Thymus (tissue), 14 donors: ENCODE results near the gene TMEM213. TPM values are rescaled to one million over a fixed set of nuclear protein-coding genes. Genes with fewer than 3 reads are reported as not detected.

ENCODE experiments used
- DNase-seq, 9 donors: peaks; one replicate each; pipeline ENCODE4 v3.0.0-alpha.2; 2013; ENCODE audit warnings: low spot score in 9 of 9, low read depth in 6 of 9, missing footprints in 1 of 9
- H3K27ac ChIP-seq, 2 donors: one replicate each; pipeline ENCODE4 v1.5.1; 2013; ENCODE audit warnings: control low read depth in 1 of 2, low read depth in 1 of 2, low read length in 1 of 2, mild to moderate bottlenecking in 1 of 2, moderate library complexity in 1 of 2
- H3K27me3 ChIP-seq, 2 donors: one replicate each; pipeline ENCODE4 v1.5.1; 2013; ENCODE audit warnings: low read length in 1 of 2; ENCODE audit not compliant: control insufficient read depth in 2 of 2, insufficient read depth in 1 of 2
- H3K36me3 ChIP-seq, 2 donors: one replicate each; pipeline ENCODE4 v1.5.1; 2013; ENCODE audit warnings: low read length in 1 of 2, mild to moderate bottlenecking in 1 of 2, moderate library complexity in 1 of 2; ENCODE audit not compliant: control insufficient read depth in 2 of 2, insufficient read depth in 2 of 2
- H3K4me1 ChIP-seq, 2 donors: one replicate each; pipeline ENCODE4 v1.5.1; 2013; ENCODE audit warnings: low read length in 2 of 2; ENCODE audit not compliant: control insufficient read depth in 2 of 2, insufficient read depth in 2 of 2
- H3K4me3 ChIP-seq, 2 donors: one replicate each; pipeline ENCODE4 v1.5.1; 2013; ENCODE audit warnings: low read length in 2 of 2, control low read depth in 1 of 2, mild to moderate bottlenecking in 1 of 2
- H3K9me3 ChIP-seq, 2 donors: one replicate each; pipeline ENCODE4 v1.5.1; 2013; ENCODE audit warnings: low read length in 1 of 2, mild to moderate bottlenecking in 1 of 2; ENCODE audit not compliant: control insufficient read depth in 2 of 2, insufficient read depth in 1 of 2
- WGBS: extraction: QIAGEN DNeasy Blood & Tissue Kit; methylation state at CpG from one replicate; pipeline ENCODE4 v1.1.7; 2013; 5-methylcytosine and 5-hydroxymethylcytosine counted together
- long read RNA-seq, 10 donors: transcript quantifications; one replicate each; lab custom pipeline, GENCODE V29; 2026
- polyA plus RNA-seq: library from polyadenylated mRNA; stranded (reverse); fragments of 200-250 nt; gene quantifications from one replicate; pipeline ENCODE4 v1.2.3, GENCODE V29; 2013
- total RNA-seq: library from RNA; stranded (reverse); fragments of 120-200 nt; gene quantifications from one replicate; pipeline ENCODE4 v1.2.4, GENCODE V29; 2013
- donor health status: healthy.

The TMEM213 gene, protein sequence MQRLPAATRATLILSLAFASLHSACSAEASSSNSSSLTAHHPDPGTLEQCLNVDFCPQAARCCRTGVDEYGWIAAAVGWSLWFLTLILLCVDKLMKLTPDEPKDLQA
- total RNA-seq: 0.05 TPM
- polyA plus RNA-seq: 0.25 TPM
- long read RNA-seq, donor 1: 0 reads
- long read RNA-seq, donor 2: 0 reads
- long read RNA-seq, donor 3: 0 reads
- long read RNA-seq, donor 4: 0 reads
- long read RNA-seq, donor 5, full-length matches to known transcripts: 6 of 12 reads
- long read RNA-seq, donor 5, partial matches to known transcripts: 6 of 12 reads
- long read RNA-seq, donor 5, other reads (novel, unspliced or antisense): 0 of 12 reads
- long read RNA-seq, donor 6: 0 reads
- long read RNA-seq, donor 7: 0 reads
- long read RNA-seq, donor 8: 0 reads
- long read RNA-seq, donor 9: 0 reads
- long read RNA-seq, donor 10: 0 reads

DNA sequence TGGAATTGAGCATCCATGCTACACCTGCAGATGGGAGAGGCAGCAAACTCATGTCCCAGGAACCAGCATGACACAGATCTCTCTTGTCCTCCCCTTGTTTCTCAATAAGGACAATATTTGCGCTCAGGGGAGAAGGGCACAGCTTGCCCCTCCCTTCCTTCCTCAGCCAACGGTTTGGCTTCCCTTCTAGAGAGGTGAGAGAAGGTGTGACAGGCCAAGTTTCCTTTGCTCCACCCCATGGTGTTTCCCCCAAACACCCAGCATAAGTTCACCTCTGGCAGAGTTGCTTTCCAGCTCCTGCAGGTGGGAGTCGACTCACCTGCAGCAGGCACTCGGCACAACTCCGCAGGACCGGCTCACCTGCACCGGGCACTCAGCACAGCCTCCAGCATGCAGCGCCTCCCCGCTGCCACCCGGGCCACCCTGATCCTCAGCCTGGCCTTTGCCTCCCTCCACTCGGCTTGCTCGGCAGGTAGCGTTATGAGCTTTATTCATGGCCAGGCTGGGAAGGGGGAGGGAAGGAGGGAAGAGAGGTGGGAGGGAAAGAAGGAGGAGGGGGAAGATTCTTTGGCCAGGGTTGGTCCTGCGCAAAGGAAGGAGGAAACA is at the start of gene TMEM213, which contains the start of gene ATP6V0A4:
Gene TMEM213 (plus strand): TSS at position 280 of the 606 bp plus-strand sequence. CDS start 111 bp downstream, at position 391.
Gene ATP6V0A4 (minus strand): TSS at position 482 of the 606 bp plus-strand sequence. CDS start 26,949 bp downstream, outside the sequence.
- Histone ChIP-seq H3K27ac (no peak within 1 kb of the TSS), H3K4me1 (peaks cover 0 to 4% of the 10 kb centered on the region in 2 donors), H3K9me3 (no peaks in the 10 kb centered on the region), H3K27me3 (peaks cover 0 to 2% of the 10 kb centered on the region in 2 donors), H3K36me3 (no peaks in the 10 kb centered on the region), H3K4me3 (no peak within 1 kb of the TSS)
- peak in 3 of 9 donors; percentile 5 to 28 (median 8) for DNase-seq
- whole genome bisulfite sequencing: 57% methylated on average over 14 of the region's 14 CpGs

DNA sequence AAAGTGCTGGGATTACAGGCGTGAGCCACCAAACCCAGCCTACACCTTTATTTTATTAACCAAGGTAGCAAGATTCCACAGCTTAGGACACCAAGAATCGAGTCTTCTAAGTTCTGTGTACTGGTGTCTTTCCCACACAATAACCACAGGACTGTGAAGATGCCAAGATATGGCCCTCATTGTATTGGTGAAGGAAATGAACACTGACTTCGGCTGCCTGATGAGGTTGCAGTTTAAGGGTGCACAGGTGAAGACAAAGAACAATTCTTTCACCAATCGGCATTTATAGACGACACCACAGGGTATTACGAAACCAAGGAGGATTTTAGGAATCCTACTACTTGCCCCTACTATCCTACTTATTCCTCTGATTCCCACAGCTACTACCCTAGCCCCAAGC is 49.1 kb upstream of the TMEM213 start:
- 40% methylated on average over 6 of the region's 6 CpGs for WGBS
- no peak for DNase-seq
- no peak overlapping the region for H3K27ac ChIP-seq
- H3K27me3 ChIP-seq: no peaks in the 10 kb centered on the region
- peaks cover 0 to 7% of the 10 kb centered on the region in 2 donors for H3K9me3 ChIP-seq
- H3K4me3 ChIP-seq: no peak overlapping the region
- no peaks in the 10 kb centered on the region for H3K36me3 ChIP-seq
- H3K4me1 ChIP-seq: peaks cover 56 to 73% of the 10 kb centered on the region in 2 donors

DNA sequence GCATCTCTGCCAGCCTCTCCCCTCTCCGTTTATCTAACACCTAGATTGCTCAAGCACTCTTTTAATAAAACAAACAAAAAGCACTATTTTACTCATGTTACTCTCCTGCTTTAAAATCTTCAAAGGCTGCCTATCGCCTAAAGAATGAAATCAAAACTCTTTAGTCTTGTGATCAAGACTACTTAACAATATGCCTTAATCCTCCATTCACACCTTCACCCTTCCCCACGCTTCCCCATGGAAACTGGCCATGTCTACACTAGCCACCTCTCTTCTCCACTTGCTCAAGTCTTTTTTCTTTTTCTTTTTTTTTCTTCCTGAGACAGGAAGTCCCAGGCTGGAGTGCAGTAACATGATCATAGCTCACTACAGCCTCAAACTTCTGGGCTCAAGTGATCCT is 47.8 kb upstream of the TMEM213 start:
- H3K27me3 ChIP-seq: no peaks in the 10 kb centered on the region
- WGBS: 83% methylated on average over 3 of the region's 3 CpGs
- H3K4me3 ChIP-seq: no peak overlapping the region
- no peak overlapping the region for H3K27ac ChIP-seq
- H3K9me3 ChIP-seq: peaks cover 0 to 7% of the 10 kb centered on the region in 2 donors
- H3K36me3 ChIP-seq: no peaks in the 10 kb centered on the region
- peaks cover 59 to 81% of the 10 kb centered on the region in 2 donors for H3K4me1 ChIP-seq
- DNase-seq: no peak

DNA sequence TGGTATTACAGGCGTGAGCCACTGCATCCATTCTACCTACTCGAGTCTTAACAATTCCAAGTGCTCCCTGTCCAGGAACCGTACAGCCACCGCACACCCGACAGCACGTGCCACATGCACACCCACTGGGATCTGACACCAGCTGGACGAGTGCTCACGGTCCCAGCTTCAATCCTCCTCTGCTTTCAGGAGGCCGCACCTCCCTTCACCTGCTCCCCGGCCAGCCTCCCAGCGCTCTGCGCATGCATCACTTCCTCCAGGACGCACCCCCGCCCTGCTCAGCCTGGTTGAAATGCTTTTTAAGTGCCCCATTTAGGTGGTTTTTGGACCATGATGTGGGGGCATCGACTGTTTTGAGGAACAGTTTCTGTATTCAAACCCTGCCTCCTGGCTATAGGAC is 47.3 kb upstream of the TMEM213 start:
- H3K27ac ChIP-seq: no peak overlapping the region
- 93% methylated on average over 15 of the region's 15 CpGs for WGBS
- no peaks in the 10 kb centered on the region for H3K36me3 ChIP-seq
- peaks cover 60 to 81% of the 10 kb centered on the region in 2 donors for H3K4me1 ChIP-seq
- no peak for DNase-seq
- no peak overlapping the region for H3K4me3 ChIP-seq
- no peaks in the 10 kb centered on the region for H3K27me3 ChIP-seq
- H3K9me3 ChIP-seq: peaks cover 0 to 7% of the 10 kb centered on the region in 2 donors

DNA sequence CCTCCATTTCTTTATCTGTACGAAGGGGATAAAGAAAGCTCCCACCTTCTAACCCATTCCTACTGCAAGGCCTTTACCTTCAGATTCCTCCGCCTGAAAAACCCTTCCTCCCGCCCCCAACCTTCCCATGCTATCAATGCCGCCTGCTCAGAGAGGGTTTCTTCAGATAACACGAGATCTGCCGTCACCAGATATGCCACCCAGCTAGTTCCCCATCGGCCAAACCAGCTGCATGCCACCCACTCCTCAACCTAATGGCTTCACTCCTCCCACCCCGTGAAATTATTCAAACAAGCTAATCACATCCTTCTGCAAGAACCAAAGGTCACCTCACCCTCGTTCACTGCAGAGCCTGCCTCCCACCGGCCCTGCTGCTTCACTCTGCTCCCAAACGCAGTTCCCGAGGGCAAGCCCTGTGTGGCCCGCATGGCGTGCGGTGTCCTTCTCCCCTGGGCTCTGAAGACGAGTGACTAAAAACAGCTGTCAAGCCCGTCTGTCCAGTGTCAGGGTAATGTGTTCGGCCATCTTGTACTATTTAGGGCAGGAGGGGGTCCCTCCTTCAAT is 46.8 kb upstream of the TMEM213 start:
- WGBS: 91% methylated on average over 18 of the region's 18 CpGs
- no peak overlapping the region for H3K4me3 ChIP-seq
- no peaks in the 10 kb centered on the region for H3K27me3 ChIP-seq
- no peak overlapping the region for H3K27ac ChIP-seq
- no peaks in the 10 kb centered on the region for H3K36me3 ChIP-seq
- H3K4me1 ChIP-seq: peaks cover 60 to 80% of the 10 kb centered on the region in 2 donors
- H3K9me3 ChIP-seq: peaks cover 0 to 7% of the 10 kb centered on the region in 2 donors
- no peak for DNase-seq

DNA sequence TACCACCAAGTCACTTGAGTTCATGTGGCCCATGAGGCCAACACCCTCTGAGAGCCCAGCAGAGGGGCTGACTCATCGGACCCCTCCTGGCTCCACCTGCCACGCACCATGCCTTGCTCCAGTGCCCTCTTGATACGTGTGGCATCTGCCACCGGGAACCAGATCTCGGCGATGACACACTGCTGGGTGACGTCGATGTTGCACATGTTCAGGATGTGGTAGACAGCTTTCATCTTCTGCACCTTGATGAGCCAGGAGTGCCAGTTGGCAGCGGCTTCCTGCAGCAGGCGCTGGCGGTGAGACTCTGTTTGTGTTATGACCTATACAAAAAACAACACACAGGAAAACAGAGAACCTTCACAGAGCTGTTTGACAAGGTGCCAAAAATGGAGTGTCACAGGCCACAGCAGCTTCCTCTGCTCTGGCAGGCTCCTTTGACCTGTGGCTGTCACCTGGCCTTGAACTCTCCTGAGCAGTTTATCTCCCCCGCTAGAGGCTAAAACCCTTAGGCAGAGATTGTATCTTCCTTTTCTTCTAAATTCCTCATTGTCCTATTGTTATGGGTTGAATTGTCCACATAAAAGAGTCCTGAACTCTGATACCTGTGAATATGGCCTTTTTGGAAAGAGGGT is 45.2 kb upstream of the TMEM213 start:
- peak overlapping the region; percentile 88 to 97 for H3K27ac ChIP-seq
- peaks cover 57 to 74% of the 10 kb centered on the region in 2 donors for H3K4me1 ChIP-seq
- peaks cover 0 to 7% of the 10 kb centered on the region in 2 donors for H3K9me3 ChIP-seq
- H3K27me3 ChIP-seq: no peaks in the 10 kb centered on the region
- DNase-seq: peak; percentile 88 to 98 (median 96)
- WGBS: 4% methylated on average over 12 of the region's 12 CpGs
- no peaks in the 10 kb centered on the region for H3K36me3 ChIP-seq
- H3K4me3 ChIP-seq: no peak overlapping the region

DNA sequence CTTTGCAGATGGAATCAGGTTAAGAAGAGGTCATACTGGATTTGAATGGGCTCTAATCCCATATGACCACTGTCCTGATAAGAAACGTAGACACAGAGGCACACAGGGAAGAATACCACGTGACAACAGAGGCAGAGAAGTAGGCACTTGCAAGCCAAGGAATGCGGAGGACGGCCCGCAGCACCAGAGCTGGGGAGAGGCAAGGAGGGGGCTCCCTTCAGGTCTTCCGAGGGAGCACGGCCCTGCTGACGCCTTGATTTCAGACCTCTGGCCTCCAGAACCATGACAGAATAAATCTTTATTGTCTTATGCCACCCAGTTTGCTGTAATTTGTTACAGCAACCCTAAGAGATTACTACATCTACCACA is 44.7 kb upstream of the TMEM213 start:
- Histone ChIP-seq H3K4me1 (peaks cover 57 to 72% of the 10 kb centered on the region in 2 donors), H3K27me3 (no peaks in the 10 kb centered on the region), H3K36me3 (no peaks in the 10 kb centered on the region), H3K27ac (peak overlapping the region; percentile 80 to 88), H3K4me3 (no peak overlapping the region), H3K9me3 (peaks cover 0 to 7% of the 10 kb centered on the region in 2 donors)
- 78% methylated on average over 8 of the region's 8 CpGs for WGBS
- peak in 3 of 9 donors; percentile 18 to 40 (median 33) for DNase-seq

DNA sequence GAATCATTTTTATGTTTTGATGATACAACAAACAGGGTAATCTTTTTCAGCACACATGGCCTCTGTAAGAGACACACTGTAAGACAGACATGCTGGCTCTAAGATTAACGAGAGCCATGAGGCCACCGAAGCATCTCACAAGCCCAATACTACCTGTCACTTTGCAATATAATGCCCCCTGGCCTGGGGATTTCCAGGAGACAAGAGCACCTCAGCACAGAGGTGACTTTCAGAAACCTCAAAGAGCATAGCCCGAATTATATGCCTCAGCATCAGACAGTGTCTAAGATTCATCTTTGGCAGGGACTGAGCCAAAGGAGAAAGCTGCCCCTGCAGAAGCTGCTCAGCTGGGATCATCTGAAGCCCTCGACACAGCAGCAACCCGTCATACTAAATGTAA is 44.2 kb upstream of the TMEM213 start:
- no peaks in the 10 kb centered on the region for H3K27me3 ChIP-seq
- no peaks in the 10 kb centered on the region for H3K36me3 ChIP-seq

More for the DNA sequence above, 44.2 kb upstream of the TMEM213 start:
- peak in 1 of 9 donors; percentile 51 for DNase-seq
- Histone ChIP-seq H3K4me3 (no peak overlapping the region), H3K9me3 (peaks cover 0 to 7% of the 10 kb centered on the region in 2 donors), H3K4me1 (peaks cover 57 to 68% of the 10 kb centered on the region in 2 donors), H3K27ac (peak overlapping the region; percentile 73 to 88)
- 53% methylated on average over 5 of the region's 5 CpGs for WGBS
